ENCODE data around the gene SCFD1. TPM values are rescaled to one million over a fixed set of nuclear protein-coding genes. Genes with fewer than 3 reads are reported as not detected.

Gene SCFD1
- total RNA-seq, 1 donor from 2014 or later = 68.8 TPM

DNA sequence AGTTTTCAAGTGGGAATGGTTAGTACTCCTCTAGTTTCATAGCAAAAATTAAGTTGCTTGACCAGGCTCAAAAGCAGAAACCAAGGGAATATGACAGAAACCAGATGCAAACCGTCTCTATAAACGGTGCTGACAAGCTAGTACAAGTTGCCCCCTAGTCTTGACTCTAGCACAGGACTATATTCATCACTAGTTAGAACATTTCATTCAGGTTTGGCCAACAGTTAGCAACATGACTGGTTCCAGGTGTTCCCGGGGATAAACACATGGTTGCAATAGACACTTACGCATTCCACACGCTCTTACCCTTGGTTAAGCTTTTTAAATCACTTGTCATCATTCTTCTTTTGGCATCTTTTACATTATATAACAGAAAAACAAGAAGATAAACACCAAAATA, 103.6 kb downstream of the SCFD1 start:
- Mint-ChIP-seq H3K36me3 (peaks cover 59% of the 10 kb centered on the region), H3K27ac (no peak overlapping the region), H3K4me1 (ENCODE audit: unreplicated experiment) (no peaks in the 10 kb centered on the region), H3K27me3 (no peaks in the 10 kb centered on the region), H3K4me3 (no peak overlapping the region), H3K9me3 (no peaks in the 10 kb centered on the region)
- TF ChIP-seq, protein P1, sequence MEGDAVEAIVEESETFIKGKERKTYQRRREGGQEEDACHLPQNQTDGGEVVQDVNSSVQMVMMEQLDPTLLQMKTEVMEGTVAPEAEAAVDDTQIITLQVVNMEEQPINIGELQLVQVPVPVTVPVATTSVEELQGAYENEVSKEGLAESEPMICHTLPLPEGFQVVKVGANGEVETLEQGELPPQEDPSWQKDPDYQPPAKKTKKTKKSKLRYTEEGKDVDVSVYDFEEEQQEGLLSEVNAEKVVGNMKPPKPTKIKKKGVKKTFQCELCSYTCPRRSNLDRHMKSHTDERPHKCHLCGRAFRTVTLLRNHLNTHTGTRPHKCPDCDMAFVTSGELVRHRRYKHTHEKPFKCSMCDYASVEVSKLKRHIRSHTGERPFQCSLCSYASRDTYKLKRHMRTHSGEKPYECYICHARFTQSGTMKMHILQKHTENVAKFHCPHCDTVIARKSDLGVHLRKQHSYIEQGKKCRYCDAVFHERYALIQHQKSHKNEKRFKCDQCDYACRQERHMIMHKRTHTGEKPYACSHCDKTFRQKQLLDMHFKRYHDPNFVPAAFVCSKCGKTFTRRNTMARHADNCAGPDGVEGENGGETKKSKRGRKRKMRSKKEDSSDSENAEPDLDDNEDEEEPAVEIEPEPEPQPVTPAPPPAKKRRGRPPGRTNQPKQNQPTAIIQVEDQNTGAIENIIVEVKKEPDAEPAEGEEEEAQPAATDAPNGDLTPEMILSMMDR (conservative IDR thresholded peaks at IDR 0.05) = no peak
- DNase-seq (ENCODE audit: extremely low spot score, unreplicated experiment) = no peak

DNA sequence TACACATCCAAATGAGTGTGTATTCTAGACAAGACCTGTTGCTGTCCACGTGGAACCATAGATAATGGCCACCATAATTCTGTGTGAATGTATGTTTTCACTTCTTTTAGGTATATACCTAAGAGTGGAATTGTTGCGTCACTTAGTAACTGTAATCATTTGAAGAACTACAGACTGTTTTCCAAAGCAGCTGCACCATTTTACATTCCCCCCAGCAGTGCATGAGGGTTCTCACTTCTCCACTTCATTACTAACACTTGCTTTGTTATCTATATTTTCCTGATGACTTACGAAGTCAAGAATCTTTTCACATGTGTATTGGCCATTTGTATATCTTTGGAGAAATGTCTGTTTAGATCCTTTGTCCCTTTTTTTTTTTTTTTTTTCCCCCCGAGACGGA, 106.4 kb downstream of the SCFD1 start:
- H3K36me3 Mint-ChIP-seq = peaks cover 56% of the 10 kb centered on the region
- TF ChIP-seq, protein P1 (conservative IDR thresholded peaks at IDR 0.05) = no peak

DNA sequence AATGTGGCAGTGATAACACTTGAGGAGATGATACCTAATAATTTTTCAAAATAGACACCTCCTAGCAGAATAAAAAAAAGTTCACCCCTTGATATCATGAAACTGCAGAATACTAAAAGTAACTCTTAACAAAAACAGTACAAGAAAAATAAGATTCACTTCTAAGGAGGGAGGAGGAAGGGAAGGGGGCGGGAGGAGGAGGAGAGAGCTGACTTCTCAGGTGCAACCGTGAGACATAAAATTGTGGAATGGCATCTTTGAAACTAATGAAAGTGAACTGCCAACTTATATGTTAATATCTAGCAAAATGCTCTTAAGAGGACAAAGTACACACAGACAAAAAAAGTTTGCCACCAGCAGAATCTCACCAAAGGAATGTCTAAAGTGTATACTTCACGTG, 115.8 kb downstream of the SCFD1 start:
- no peak overlapping the region for H3K27ac Mint-ChIP-seq
- H3K27me3 Mint-ChIP-seq = no peaks in the 10 kb centered on the region

More for the DNA sequence above, 106.4 kb downstream of the SCFD1 start:
- DNase-seq (ENCODE audit: extremely low spot score, unreplicated experiment) = no peak
- H3K9me3 Mint-ChIP-seq = no peaks in the 10 kb centered on the region
- H3K27me3 Mint-ChIP-seq = no peaks in the 10 kb centered on the region
- H3K27ac Mint-ChIP-seq = no peak overlapping the region
- no peaks in the 10 kb centered on the region for H3K4me1 Mint-ChIP-seq (ENCODE audit: unreplicated experiment)
- no peak overlapping the region for H3K4me3 Mint-ChIP-seq

DNA sequence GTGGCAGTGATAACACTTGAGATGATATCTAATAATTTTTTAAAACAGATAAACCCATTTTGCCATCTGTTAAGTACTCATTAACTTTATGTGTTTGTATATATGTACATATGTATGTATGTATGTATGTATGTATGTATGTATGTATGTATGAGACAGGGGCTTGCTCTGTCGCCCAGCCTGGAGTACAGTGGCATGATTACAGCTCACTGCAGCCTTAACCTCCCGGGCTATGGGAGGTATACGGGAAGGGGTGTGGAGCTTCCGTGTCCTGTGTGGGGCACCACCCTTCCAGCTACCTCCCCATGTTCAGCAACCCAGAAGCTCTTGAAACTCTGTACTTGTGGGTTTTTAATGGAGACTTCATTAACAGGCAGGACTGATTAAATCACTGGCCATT, 116.9 kb downstream of the SCFD1 start:
- H3K4me3 Mint-ChIP-seq = no peak overlapping the region
- peaks cover 4% of the 10 kb centered on the region for H3K9me3 Mint-ChIP-seq
- DNase-seq (ENCODE audit: extremely low spot score, unreplicated experiment) = no peak
- peaks cover 11% of the 10 kb centered on the region for H3K4me1 Mint-ChIP-seq (ENCODE audit: unreplicated experiment)
- peaks cover 21% of the 10 kb centered on the region for H3K36me3 Mint-ChIP-seq
- no peaks in the 10 kb centered on the region for H3K27me3 Mint-ChIP-seq
- TF ChIP-seq, protein P1 (conservative IDR thresholded peaks at IDR 0.05) = no peak
- H3K27ac Mint-ChIP-seq = no peak overlapping the region

More for the DNA sequence above, 115.8 kb downstream of the SCFD1 start:
- Mint-ChIP-seq H3K9me3 (peaks cover 4% of the 10 kb centered on the region), H3K36me3 (peaks cover 25% of the 10 kb centered on the region), H3K4me3 (no peak overlapping the region), H3K4me1 (ENCODE audit: unreplicated experiment) (peaks cover 11% of the 10 kb centered on the region)
- no peak for DNase-seq (ENCODE audit: extremely low spot score, unreplicated experiment)
- TF ChIP-seq, protein P1 (conservative IDR thresholded peaks at IDR 0.05) = no peak

DNA sequence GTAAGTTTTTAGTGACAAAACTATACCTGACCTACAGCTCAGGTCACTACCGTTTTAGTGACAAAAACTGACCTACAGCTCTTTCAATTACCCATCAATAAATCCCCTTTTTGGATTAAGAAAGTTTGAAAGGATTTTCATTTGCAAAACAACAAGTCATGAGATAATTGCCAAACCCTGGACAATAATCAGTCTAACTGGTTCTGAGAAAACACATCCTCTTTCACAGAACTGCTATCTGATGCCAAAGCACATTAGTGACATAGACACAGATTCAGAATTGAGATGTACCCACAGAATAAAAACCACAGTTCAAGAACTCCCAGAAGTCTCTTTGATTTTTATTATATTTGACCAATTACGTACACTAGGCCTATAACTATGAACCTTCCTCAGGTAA, 126.2 kb downstream of the SCFD1 start:
- Mint-ChIP-seq H3K27me3 (no peaks in the 10 kb centered on the region), H3K4me3 (no peak overlapping the region), H3K4me1 (ENCODE audit: unreplicated experiment) (no peaks in the 10 kb centered on the region), H3K9me3 (no peaks in the 10 kb centered on the region), H3K36me3 (no peaks in the 10 kb centered on the region), H3K27ac (no peak overlapping the region)
- no peak for DNase-seq (ENCODE audit: extremely low spot score, unreplicated experiment)
- TF ChIP-seq, protein P1 (conservative IDR thresholded peaks at IDR 0.05) = no peak

Measured in type B pancreatic cell (in vitro differentiated cells).